COLO829 (cell line): ENCODE data around the gene FHIP2A.
"Not testable (repeated sequence)": the region's sequence is repeated elsewhere in the genome, so short reads cannot be mapped to it uniquely, and the experiment has no call there.

Source experiments
- DNase-seq: peaks from one replicate; pipeline ENCODE4 v3.0.0; 2012; ENCODE audit warnings: low spot score

The FHIP2A gene, protein sequence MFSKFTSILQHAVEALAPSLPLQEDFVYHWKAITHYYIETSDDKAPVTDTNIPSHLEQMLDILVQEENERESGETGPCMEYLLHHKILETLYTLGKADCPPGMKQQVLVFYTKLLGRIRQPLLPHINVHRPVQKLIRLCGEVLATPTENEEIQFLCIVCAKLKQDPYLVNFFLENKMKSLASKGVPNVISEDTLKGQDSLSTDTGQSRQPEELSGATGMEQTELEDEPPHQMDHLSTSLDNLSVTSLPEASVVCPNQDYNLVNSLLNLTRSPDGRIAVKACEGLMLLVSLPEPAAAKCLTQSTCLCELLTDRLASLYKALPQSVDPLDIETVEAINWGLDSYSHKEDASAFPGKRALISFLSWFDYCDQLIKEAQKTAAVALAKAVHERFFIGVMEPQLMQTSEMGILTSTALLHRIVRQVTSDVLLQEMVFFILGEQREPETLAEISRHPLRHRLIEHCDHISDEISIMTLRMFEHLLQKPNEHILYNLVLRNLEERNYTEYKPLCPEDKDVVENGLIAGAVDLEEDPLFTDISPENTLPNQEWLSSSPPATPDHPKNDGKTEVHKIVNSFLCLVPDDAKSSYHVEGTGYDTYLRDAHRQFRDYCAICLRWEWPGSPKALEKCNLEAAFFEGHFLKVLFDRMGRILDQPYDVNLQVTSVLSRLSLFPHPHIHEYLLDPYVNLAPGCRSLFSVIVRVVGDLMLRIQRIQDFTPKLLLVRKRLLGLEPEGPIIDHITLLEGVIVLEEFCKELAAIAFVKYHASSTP

DNA sequence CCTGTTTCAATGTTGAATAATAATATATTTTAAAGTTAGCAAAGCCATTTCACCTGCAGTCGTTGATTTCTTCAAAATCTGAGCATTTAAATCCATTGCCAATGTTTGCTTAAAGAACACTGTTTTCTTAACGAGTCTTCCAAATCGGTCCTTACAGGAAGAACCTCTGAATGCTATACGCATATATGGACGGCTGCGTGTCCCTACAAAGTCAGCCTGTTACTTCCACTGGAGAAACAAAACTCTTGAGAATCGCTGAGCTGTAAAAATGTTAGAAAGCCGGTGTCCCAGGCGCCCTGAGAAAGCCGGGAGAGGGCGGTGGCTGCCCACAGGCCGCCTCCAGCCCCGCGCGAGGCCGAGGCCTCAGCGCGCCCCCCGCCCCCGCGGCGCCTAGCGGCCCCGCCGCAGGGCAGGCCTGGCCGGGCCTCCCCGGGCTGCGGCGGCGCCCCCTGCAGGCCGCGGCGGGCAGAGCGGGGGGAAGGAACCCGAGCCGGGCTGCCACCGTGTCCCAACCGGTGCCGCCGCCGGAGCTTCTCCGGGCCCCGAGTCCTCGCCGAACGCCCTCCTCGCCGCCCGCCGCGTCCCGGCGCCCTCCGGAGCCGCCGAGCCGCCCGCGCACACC lies at the start of gene FHIP2A:
Gene FHIP2A, plus strand, starts transcription at position 488 of the 622 bp plus-strand sequence. CDS start 299 bp downstream, outside the sequence.
- DNase-seq = no peak

DNA sequence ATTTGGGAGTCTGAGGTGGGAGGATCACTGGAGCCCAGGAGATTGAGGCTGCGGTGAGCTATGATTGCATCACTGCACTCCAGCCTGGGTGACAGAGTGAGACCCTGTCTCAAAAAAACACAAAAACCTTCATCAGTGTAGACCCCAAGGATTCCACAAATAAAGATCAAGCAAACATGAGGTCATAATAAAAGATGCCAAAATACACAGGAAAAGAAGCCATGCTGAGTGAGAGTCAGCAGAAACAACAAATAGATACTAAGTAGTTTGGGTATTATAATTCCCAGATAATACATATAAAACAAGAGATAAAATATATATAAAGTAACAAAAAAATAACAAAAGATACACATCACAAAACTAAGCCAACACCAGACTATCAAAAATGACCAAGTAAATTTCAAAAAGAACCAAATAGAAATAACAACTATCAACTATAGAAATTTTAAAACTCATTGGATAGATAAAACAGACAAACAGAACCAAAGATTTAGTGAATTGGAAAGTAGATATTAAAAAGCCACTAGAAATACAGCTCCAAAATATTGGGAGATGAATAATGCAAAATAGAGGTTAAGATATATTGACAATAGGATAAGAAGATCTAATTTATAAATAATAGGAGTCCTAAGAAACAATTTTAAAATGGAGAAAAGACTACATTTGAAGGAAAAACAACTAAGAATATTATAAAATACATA lies 48.9 kb upstream of the FHIP2A start:
- DNase-seq = no peak

DNA sequence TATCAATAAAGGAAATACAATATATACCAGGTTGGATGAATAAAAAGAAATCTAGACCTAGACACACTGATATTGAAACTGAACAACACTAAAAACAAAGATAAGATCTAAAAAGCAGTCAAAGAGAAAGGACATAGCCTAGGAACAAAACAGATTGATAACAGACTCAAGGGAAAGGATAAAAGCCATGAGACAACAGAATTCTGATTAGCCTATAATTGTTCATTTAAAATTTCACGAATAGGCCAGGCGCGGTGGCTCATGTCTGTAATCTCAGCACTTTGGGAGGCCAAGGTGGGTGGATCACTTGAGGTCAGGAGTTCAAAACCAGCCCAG lies 48.4 kb upstream of the FHIP2A start:
- no peak for DNase-seq

DNA sequence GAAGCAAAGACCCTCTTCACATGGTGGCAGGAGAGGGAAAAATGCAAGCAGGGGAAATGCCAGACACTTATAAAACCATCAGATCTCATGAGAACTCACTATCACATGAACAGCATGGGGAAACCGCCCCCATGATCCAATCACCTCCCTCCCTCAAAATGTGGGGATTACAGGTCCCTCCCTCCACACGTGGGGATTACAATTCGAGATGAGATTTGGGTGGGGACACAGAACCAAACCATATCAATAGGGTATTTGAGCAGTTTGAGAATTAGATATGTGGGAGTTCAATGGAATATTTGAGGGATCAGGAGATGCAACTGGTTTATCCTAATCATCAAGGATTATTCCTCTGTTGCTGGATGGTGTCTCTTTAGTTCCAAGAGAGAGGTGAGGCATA lies 46.5 kb upstream of the FHIP2A start:
- not testable (repeated sequence) for DNase-seq

DNA sequence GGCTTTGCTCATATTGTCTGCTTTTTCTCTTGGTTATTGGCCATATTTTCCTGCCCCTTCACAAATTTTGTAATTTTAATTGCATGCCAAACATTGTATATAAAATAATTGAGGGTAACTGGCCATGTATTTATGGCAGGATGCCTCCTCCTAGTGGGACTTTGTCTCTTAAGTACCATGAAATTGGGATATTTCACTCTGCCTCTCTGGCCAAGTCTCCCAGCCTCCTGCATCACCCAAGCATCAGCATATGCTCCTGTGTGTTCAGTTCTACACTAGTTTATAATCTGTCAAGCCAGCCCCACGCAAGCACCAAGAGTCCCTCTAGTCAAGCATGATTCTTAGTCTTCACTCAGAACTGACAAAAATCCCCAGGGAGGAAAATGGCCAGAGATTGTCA lies 44.2 kb upstream of the FHIP2A start:
- DNase-seq = no peak

DNA sequence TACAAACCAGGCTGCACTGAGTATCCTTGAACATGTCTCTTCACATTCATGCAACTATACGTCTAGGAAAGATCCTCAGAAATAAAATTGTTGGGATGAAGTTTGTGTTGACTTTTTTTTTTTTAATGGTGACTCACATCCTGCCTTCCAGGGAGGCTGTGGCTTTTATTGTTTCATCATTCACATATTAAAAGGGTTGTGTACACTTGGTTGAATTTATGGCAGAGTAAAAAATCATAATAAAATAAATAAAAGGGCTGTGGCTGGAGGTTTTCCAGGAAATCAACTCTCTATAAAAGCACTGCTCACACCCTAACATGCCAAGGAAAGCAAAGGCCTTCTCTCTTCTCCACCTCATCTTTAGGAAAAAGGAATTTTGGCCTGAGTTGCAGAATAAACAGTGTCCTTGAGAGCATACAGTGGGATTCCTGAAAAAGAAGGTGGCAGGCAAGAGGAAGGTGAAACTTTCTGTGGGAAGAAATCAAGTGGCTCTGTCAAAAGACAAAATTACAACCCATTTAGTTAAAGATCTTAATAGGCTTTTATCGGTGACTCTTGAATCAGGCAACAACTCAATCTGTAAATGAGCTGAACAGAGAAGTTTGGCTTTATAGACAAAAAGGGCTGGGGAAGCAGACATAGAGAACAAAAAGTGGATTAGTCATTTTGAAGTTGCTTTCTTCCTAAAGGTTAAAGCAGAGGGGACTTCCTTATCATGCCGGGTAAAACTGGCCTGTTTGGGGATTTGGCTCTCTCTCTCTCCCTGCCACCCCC lies 41.6 kb upstream of the FHIP2A start:
- DNase-seq = peak; percentile 43

DNA sequence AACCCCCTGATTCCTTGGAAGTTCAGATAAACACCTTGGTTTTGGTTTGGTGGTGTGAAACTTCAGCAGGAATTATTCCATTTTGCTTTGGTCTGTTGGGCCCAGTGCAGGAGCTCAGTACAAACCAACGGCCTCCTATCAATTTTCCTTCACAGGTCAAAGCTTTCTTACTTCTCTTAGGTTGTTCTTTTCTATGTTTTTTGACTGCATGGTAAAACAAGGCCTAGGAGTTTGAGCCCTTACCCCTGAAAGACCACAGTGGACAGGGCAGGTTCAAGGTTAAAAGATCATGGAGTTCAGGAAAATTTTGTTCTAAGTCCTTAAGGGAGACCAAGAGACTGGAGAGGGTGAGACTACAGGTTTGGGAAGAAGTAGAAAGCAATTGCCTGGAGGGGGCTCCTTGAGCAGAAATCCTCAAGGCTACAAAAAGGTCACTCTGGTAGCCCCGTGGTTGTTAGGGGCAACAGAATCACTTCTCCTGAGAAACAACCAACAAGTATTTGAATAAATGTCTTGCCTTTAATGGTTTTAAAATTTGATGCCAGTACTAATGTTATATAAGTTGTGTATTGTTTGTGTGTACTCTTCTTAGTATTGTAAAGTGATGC lies 40.9 kb upstream of the FHIP2A start:
- DNase-seq = no peak

DNA sequence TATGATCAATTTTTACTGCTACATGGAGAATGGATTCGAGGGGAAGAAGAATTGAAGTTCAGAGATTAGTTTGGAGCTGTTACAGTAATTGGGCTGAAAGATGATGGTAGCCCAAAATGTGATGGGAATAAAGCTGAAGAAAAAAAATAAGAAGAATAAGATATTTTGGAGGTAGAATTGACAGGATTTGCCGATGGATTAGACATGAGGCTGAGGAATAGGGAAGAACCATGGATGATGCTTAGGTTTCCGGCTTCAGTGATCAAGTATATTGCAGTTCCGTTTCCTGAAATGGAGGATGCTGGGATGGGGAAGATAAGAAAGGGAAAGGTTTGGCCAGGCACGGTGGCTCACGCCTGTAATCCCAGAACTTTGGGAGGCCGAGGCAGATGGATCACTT lies 38.9 kb upstream of the FHIP2A start:
- no peak for DNase-seq

DNA sequence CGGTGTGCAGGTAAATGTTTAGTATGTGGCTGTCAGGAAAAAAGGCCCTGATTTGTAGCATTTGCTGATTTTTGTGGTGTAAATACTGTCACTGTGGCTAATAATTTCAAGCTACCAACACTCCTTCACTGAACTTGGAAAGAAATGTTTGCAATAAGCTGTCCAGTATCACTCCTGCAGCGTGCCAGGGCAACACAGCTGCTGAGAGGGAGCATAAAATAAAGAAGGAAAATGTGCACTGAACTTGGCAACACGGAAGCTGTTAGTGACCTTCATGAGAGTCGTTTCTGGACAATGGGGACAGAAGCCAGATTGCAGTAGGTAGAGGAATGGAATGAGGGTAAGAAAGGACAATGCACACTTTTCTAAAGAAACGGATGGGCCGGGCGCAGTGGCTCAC lies 37.9 kb upstream of the FHIP2A start:
- no peak for DNase-seq

DNA sequence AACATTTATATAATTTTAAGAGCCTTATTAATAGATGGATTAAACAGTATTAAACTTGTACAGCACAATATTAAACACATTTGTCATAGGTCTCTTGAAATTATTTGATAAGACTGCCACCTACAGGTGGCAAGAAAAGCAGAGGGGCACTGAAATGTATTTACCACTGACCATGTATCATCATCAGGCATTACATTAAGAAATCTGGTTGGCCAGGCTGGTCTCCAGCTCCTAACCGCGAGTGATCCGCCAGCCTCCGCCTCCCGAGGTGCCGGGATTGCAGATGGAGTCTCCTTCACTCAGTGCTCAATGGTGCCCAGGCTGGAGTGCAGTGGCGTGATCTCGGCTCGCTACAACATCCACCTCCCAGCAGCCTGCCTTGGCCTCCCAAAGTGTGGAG lies 35.1 kb upstream of the FHIP2A start:
- peak; percentile 17 for DNase-seq

DNA sequence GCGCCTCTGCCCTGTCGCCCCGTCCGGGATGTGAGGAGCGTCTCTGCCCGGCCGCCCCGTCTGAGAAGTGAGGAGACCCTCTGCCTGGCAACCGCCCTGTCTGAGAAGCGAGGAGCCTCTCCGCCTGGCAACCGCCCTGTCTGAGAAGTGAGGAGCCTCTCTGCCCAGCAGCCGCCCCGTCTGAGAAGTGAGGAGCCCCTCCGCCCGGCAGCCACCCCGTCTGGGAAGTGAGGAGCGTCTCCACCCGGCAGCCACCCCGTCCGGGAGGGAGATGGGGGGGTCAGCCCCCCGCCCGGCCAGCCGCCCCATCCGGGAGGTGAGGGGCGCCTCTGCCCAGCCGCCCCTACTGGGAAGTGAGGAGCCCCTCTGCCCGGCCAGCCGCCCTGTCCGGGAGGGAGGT lies 34.4 kb upstream of the FHIP2A start:
- not testable (repeated sequence) for DNase-seq

DNA sequence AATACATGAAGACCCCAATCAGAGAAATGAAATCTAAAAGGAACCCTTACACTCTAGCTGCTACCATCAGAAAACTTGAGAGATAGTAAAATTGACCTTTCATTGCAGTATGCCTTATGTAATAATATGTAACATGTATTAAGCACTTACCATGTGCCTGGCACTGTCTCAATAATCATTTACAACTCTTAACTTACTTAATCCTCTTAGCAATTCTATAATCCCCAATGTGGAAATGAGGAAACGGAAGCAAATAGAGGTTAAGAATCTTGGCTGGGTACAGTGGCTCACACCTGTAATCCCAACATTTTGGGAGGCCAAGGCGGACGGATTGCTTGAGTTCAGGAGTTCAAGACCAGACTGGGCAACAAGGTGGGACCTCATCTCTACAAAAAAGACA lies 29.8 kb upstream of the FHIP2A start:
- DNase-seq = no peak

DNA sequence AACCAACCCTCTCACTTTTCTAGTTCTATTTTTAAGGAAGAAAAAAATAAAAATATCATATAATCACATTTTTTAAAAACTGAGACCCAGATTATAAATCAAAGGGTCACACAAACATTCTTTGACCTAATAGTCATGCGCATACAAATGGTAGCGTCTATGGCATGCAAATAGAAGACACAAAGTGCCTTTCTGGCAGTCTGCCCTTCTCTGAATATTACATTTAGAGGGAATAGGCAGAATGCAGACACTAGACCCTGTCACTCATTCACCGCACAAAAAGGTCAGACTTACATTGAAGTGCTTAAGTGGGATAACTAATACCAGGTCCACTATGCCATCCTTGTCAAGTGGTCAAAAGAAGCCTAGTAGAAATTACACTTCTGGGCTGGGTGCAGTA lies 26.5 kb upstream of the FHIP2A start:
- peak; percentile 24 for DNase-seq

DNA sequence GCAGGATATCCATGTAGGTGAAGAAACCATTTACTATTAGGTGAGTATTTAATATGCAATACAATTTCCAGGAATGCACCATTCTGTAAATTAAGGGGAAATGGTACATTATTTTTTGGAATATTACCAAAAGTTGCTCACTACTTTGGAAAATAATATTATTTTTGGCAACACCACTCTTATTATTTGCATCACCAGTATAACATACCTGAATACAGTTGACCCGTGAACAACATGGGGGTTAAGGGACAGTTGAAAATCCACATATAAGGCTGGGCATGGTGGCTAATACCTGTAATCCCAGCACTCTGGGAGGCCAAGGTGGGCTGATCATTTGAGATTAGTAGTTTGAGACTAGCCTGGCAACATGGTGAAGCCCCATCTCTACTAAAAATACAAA lies 21.2 kb upstream of the FHIP2A start:
- no peak for DNase-seq

DNA sequence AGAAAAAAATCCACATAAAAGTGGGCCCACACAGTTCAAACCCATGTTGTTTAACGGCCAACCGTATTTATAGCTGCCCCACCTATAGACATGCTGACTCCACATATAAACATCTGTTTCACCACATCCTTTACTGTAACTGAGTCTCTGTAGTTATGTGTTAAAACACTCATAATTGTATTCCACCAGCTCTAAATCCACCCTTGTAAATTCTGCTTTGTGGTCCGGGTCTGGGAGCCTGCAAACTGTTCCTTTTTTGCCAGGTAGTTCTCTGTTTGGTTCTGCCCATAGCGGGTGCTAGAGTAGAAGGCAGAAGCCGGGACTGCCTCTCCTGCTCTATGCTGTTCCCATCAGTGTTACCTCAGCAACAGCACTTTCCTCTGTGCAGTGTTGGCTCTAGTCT lies 20.2 kb upstream of the FHIP2A start:
- DNase-seq = no peak

DNA sequence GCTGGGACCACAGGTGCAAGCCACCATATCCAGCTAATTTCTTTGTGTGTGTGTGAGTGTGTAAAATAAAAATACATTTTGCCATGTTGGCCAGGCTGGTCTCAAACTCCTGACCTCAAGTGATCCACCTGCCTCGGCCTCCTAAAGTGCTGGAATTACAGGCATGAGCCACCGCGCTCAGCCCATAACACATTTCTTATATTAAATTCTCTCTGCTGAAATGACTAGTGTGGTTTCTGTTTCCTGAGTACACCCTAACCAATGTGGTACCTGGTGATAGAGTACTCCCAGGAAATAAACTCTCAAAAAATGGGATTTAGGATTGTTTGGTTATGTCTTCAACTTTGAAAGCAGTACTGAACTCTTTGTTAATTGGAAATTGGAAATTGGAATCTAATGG lies 19.4 kb upstream of the FHIP2A start:
- DNase-seq = no peak

DNA sequence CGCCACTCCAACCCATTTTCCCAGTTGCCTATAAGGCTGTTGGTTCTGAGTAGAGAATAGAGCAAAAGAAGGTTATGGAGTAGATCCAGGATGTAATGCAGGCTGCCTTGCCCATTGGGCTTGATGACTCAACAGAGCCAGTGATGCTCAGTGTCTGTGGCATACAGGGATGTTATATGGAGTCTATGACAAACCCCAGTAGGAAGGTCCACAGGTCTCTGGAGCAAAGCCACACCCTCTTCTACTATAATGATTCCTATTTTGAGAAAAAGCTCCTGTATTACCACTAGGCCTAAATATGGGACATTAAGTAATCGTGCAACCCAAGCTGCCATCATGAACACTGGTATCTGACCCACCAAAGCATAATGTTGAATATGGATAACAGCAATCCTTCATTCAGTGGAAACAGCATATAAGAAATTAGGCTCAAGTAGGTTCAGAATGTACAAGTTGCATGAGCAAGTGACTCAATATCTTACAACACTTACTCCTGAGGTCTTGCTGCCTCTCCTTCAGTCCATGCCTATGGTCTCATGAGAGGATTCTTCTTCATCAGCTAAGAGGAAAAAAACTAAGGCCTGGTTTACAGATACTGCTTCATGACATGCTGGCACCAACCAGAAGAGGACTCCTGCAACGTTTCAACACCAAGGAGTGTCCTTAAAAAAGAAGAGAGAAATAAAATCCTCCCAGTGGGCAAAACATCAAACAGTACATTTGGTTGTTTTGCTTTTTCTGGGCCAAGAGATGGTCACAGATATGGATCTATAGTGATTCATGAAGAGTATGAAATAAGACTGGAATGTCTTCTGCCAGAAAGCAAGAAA lies 14.8 kb upstream of the FHIP2A start:
- no peak for DNase-seq

DNA sequence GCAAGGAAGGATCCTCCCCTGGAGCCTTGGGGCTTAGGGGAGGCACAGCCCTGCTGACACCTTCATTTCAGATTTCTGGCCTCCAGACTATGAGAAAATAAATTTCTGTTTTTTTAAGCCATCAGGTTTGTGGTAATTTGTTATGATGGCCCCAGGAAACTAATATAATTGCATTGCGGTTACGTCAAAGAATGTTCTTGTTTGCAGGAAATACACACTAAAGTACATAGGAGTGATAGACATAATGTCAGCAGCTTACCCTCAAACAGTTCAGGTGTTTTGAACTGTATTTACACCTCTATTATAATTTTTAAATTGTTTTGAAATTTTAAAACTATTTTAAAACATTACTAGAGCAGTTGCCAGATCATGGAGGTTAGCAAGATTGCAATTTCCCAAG lies 12.6 kb upstream of the FHIP2A start:
- no peak for DNase-seq

DNA sequence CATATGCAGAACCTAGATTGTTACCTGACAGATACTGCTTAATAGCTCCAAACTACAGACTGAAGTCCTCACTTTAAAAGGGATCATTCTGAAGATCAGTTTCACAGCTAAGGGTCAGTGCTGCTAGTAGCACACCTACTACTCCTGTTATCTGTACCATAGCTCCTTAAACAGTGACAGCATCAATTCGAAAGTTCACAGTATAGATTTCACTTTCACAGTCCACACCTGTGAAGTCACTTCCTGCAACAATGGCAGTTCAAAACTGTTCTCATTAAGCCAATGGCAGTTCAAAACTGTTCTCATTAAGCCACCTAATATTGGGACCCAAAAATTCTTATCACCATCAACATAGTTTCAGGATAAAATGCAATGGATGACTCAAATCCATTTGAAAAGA lies 10.7 kb upstream of the FHIP2A start:
- DNase-seq = no peak

DNA sequence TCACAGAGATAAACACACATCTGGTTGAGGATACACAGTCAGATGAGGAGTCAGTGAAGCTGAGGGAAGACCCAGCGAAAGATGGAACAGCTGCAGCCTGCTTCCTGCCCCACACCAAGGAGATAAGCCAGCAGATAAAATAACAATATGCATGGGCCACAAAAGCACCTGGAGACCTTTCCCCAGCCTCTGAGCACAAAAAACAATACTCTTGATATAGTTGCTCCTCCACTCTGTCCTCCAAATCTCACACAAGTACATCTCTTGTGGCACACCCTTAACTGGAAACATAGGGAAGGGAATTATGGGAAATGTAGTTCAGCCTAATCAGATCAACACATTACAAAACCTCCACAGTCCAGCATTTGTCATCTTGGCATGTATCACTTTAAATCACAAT lies 9.7 kb upstream of the FHIP2A start:
- no peak for DNase-seq
